ENCODE measurements around the gene NUDT11.
"Not testable (repeated sequence)": the region's sequence is repeated elsewhere in the genome, so short reads cannot be mapped to it uniquely, and the experiment has no call there.

Gene NUDT11

DNA sequence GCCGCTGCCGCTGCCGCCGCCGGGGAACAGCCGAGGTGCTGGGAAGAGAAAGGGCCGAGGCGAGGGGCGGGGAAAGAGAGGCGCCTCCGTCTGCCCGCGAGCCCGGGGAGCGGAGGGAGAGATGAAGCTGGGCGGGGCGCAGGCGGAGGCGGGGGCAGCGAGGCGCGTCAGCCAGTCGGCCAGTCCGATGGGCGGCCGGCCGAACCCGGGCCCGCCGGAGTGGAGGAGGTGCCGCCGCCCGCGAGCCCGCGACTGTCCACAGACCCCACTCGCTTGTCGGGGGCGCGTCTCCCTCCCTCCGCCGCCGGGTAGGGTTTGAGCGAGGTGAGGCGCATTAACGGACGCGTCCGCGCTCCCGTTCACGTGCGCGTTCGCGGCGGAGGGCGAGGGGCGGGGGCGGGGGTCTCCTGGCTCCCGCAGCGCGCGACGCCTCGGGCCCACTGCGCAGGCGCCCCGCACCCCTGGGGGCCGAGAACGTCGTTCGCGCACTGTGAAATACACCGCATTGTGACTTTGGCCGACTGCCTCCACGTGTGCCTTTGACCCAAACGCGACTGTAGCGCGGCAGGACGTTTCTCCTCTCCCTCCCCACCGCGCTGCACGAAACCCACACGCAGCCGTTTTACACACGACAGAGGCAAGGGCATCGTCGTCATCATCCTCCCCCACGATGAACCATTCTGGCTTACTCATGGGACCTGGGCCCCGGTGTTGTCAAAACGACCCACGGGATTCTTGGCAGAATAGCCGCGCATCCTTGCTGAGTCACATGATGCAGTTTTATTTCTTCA is at the start of gene NUDT11:
Gene NUDT11, minus strand, starts transcription at position 92 of the 791 bp plus-strand sequence. CDS start 148 bp downstream, outside the sequence.
- in situ Hi-C loops (cut with MboI; ENCODE audit: low sequenced_read_pairs): no loop called here

DNA sequence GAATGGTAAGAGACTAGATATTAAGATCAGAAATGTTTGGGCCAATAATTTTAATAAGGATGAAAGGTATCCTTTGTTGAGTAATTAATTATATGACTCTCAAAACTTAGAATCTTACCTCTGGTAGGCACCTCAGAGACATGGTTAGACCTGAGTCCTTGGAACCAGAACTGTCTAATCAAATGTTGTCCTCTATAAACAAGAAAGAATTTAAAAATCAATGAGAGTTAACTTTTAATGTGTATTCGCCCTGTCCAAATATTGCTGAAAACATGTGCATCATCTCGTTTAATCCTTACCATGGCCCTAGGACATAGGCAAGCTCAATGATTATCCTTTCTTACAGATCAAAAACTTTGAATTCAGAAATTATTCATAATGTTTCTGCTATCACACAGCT is 24.0 kb upstream of the NUDT11 start:
- in situ Hi-C loops (cut with MboI; ENCODE audit: low sequenced_read_pairs): no loop called here

DNA sequence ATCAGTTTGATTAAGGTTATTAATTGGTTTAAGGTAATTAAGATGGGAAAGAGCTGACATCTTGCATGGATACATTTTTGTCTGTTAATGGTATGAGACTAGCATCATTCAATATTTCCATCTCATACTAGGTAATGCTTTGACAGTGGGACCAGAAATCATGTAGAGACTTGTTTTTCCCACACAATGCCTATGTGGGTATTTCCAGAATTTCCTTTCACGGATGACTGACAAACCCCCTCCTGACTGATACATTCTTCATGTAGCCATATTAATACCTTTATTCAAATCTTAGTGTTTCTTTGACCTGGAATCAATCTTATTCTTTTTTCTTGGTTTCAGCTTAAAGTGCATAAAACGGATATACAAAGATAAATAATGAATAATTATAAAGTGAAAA is 22.7 kb upstream of the NUDT11 start:
- in situ Hi-C loops (cut with MboI; ENCODE audit: low sequenced_read_pairs): not testable (repeated sequence)

DNA sequence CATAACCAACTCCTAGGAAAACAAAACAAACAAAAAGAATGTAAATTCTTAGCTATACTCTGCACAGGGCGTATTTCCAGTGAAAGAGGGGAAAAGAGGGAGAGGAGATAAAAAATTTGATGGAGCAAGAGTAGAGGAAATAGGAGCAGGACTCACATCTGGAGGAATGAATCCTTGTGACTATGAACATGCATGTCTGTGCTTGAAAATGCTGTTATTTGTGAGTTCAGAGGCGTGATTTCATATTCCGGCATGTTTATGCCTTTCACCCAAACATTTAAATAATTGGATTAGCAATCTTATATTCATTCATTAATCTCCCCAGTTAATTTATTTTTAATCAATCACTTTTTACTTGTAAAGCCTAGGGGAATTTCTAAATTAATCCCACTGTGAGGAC is 11.2 kb upstream of the NUDT11 start:
- in situ Hi-C loops (cut with MboI; ENCODE audit: low sequenced_read_pairs): no loop called here

DNA sequence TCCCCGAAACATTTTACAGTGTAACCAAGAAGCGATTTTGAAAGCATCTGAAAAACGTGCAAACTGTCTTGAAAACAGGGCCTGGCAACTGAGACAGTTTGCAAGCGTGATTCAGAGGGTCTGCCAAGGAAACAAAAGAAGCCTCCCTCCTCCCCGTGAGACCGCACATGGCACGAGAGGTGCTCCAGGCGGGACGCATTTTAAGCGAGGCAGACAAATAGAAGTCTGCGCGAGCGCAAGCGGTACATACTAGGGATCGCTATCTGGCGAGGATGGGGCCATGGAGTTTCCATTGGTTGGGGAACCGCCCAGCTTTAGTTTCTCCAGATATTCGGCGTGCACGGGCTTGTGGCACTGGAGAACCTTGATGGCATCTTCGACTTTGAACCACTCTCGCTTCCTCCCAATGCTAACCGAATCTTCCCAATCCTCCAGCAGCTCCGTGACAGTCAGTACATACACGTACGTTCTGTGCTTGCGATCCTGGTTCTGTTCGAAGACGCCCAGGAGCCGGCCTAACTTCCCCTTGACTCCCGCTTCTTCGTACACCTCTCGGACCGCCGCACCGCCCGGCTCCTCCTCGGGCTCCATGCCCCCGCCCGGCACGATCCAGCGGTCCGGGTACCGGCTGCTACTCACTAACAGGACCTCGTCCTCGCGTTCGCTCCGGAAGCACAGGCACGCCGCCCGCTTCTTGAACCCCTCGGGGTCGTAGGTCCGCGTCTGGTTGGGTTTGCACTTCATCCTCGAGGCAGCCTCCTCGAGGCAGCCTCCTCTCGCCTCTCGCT is 497 bp downstream of the NUDT11 start:
- in situ Hi-C loops (cut with MboI; ENCODE audit: low sequenced_read_pairs): not testable (repeated sequence)

DNA sequence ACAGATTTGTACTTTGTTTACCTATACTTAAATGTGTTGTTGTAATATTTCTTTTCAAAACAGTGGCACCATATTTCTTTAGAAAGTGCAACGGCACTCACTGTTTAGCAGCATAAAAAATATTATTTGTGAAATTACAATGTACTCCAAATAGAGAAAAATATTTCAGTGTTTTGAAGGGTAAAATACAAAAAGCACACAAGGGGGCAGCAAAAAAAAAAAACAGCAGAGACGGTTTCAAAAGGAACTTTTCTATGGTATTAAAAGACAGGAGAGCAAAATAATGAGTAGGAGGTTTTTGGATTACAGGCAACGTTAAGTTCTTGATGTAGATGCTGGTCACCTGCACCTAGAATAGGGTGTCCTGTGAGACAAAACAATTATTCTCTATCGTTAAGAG is 2.0 kb downstream of the NUDT11 start:
- in situ Hi-C loops (cut with MboI; ENCODE audit: low sequenced_read_pairs): no loop called here

DNA sequence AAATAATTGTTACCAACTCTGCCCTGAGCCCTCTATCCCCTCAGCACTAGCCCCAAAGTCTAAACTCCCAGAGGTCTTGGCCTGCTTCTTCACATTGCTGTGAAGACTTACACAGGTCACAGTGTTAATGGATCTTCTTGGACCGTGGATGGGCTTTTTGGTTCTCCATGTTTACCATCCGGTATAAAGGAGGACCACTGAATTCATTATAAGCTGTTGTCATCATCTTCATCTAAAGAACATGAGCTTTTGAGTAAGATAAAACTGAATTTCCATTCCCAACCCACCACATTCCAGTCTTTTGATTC is 8.5 kb downstream of the NUDT11 start:
- in situ Hi-C loops (cut with MboI; ENCODE audit: low sequenced_read_pairs): no loop called here

DNA sequence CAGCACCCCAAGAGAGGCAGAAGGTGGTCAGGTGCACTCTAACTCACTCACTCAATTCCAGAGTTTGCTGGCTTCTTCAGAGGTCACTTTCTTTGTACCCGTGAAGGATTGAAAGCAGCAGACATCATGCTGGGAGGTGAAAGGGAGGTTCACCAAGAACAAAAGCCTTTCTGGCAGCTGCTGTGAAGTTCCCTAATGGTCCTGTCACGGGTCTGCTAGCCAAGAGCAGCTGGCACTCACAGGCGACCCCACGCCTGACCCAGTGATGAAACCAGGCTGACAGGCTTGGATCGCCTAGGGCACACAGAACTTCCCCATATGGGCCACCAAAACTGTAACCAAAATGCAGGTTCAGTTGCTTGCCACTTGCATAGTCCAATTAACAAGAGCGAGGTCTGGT is 11.8 kb downstream of the NUDT11 start:
- in situ Hi-C loops (cut with MboI; ENCODE audit: low sequenced_read_pairs): no loop called here

DNA sequence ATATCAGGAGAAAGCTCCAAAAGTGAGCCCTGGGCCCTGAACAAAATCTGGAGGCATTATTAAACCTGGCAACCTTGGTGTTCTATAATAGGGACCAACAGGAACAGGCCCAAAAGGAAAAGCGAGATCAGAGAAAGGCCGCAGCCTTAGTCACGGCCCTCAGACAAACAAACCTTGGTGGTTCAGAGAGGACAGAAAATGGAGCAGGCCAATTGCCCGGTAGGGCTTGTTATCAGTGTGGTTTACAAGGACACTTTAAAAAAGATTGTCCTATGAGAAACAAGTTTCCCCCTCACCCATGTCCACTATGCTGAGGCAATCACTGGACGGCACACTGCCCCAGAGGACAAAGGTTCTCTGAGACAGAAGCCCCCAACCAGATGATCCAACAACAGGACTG is 14.0 kb downstream of the NUDT11 start:
- in situ Hi-C loops (cut with MboI; ENCODE audit: low sequenced_read_pairs): not testable (repeated sequence)

DNA sequence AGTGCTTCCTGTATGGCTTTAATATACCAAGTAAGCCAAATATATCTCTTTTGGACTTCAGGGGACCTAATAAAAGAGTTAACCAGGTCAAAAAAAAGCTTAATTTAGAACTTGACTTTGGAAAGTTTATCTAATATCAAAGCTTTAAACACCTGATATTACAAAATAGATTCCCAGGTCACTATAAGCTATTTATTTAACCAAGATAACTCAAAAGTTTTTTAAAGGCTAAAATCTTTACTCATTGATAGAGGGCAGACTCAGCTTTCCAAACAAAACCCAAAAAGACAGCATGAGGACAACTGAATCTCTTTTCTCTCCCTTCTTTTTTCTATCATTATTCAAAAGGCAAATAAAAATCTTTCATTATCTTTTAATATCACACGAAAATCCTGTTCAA is 19.5 kb downstream of the NUDT11 start:
- in situ Hi-C loops (cut with MboI; ENCODE audit: low sequenced_read_pairs): no loop called here

DNA sequence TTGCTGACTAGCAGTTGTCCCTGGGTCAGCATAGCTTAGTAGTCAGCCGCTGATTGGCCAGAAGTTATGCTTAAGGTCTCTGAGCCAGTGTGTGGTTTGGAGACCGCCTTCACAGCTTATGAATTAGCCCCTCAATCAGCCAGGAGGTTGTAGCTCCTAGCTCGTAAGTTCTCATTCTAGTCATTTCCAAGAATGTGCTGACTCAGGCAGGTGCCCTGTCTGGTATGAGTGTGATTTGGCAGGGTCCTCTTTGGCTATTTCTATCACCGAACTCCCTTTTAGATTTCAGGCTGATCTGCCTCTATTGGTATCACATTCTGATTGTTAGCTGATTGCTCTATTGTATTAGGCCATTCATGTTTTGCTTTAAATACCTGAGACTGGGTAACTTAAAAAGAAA is 33.1 kb downstream of the NUDT11 start:
- in situ Hi-C loops (cut with MboI; ENCODE audit: low sequenced_read_pairs): no loop called here

DNA sequence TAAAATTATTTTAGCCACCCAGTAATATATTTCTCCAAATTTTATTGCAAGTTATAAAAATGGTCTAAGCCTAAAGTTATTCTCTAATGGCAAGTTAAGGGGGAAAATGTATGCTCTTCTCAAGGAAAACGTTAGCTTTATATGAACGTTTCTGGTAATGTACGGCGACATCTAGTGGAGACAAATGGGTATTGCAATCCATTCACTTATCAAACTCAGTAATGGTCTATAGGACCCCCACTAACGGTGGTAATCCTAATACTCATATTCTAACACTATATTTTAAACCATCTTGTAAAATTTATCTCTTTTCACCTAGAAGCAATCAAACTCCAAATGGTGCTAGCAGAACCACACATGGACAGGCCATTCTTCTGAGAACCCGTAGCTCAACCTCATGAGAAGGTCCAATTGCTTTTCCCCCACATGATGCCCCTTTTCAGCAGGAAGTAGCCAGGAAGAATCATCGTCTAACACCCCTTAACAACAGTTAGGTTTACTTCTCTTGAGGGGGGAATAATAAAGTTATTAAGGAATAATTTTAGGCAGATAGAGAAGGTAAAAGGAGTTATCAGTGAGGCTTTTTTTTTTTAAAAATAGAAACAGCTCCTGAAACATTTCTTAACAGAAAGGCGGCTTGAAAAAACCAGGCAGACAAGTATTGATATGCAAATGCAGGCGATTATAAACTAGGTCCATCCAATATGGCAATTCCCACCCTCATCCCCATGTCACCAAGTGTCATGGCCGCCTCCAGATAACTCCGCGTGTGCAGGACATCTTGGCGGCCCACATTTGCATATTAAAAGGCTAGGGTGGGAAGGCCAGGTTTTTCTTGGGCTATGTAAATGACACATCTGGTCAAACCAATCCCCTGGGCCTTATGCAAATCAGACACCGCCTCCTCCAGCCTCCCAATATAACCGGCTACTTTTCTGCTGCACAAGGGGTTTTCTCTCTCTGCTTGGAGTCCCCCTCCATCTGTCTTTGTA is 35.0 kb downstream of the NUDT11 start:
- in situ Hi-C loops (cut with MboI; ENCODE audit: low sequenced_read_pairs): no loop called here

DNA sequence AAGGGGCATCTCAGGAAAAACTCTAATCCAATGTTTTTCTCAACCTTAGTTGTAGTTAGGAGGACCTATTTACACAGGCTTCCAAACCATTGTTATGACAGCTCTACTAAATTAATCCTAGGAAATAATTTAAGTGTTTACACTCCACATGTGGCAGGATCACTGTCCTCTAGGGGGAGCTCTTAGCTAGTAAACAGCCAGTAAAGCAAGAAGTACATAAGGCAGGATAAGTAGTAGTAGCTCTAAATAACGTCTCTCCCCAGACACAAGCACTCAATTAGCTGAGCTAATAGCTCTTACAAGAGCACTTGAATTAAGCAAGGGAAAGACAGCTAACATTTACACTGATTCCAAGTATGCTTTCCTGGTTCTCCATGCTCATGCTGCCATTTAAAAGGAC is 37.3 kb downstream of the NUDT11 start:
- in situ Hi-C loops (cut with MboI; ENCODE audit: low sequenced_read_pairs): no loop called here

DNA sequence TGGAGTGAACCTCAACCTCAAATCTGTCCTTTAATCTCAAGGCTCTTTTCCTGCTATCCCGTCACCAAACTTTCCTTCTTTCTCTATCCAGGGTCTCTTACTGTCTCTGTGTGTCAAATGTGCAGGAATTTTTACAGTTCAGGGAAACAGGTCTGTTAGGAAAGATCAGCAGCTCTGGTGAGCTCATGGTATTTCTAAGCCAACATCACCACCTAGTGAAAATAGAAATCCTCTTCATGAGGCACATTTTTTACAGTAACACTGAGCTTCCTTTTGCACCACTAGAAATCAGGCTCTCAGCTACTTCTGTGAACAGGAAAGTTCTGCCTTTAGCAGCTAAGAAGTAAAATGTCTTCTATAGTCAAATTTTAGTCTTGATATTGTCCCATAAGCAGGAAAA is 39.6 kb downstream of the NUDT11 start:
- in situ Hi-C loops (cut with MboI; ENCODE audit: low sequenced_read_pairs): no loop called here

DNA sequence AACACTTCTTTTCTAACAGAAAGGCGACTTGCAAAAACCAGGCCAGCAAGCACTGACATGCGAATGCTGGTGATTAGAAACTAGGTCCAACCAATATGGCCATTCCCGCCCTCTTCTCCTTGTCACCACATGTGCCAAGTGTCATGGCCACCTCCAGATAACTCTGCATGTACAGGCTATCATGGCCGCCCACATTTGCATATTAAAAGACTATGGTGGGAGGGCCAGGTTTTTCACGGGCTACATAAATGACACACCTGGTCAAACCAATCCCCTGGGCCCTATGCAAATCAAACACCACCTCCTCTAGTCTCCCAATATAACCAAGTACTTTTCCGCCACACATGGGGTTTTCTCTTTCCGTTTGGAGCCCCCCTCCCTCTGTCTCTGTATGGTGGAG is 40.1 kb downstream of the NUDT11 start:
- in situ Hi-C loops (cut with MboI; ENCODE audit: low sequenced_read_pairs): no loop called here

DNA sequence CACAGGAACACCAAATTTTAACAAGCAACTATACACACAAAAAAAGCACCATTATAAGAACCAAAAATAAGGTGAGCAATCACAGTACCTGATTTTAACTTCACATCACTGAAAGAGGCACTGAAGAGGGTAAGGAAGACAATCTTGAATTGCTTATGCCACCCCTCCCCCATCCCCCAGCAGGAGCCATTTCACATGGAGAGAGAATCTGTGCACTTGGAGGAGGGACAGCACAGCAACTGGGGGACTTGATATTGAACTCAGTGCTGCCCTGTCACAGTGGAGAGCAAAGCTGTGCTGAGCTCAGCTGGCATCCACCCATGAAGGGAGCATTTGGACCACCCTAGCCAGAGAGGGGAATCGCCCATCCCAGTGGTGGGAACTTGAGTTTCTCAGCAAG is 56.0 kb downstream of the NUDT11 start:
- in situ Hi-C loops (cut with MboI; ENCODE audit: low sequenced_read_pairs): no loop called here
